ENCODE results near the gene MVK.

DNA sequence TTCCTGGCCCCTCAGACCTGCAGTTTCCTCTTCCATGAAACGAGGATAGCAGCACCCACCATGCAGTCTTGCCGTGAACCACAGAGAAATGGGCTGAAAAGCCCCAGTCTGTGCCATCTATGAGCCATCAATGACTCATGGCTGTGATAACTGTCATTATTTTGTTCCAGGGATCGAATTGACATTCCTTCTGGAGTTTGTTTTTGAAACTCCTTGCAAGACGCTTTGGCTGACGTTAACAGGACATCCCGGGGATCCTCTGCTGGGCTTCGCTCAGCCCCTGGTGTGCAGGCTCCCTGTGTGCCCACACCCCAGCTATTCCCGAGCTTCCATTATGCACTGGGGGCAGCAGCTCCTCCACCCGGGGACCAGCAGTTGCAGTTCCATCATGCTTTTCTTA is 34.1 kb upstream of the MVK start:
- no peak for TF ChIP-seq POLR2A (IDR thresholded peaks at IDR 0.05; ENCODE audit: low read depth, low read length)
- no peak for TF ChIP-seq TAF1 (IDR thresholded peaks at IDR 0.05; ENCODE audit: low read depth, low read length)
- no peak for TF ChIP-seq PAX5 (IDR thresholded peaks at IDR 0.05; ENCODE audit: insufficient read depth, low read length, severe bottlenecking)
- no peak for TF ChIP-seq POLR2AphosphoS5 (IDR thresholded peaks at IDR 0.05; ENCODE audit: low read depth, low read length)

Measured in GM12891 (cell line).